H1 (cell line): ENCODE measurements around the gene GOLGA7B. TPM values are rescaled to one million over a fixed set of nuclear protein-coding genes. Genes with fewer than 3 reads are reported as not detected.

ENCODE experiments used
- CTCF ChIA-PET: fragments of 300-600 bp; sonication (Branson Sonifier 250); formaldehyde crosslinking; loops from one replicate; lab custom pipeline; 2021; ENCODE audit not compliant: partially characterized antibody; lab: Charles Lee
- POLR2A ChIA-PET: fragments of 300-600 bp; sonication (Branson Sonifier 250); formaldehyde crosslinking; loops from one replicate; lab custom pipeline; 2021; ENCODE audit warnings: inconsistent platforms; ENCODE audit not compliant: partially characterized antibody; lab: Charles Lee
- DNase-seq, 2 experiments: peaks; one replicate each; pipeline versions ENCODE4 v3.0.0 to v3.0.0-alpha.2; 2010 to 2022; ENCODE audit warnings: low spot score in 2 of 2, low read depth in 1 of 2, mixed read lengths in 1 of 2
- FAIRE-seq: peaks from 2 replicates; lab custom pipeline; 2011; peaks lifted over from hg19 to GRCh38; lab: Jason Lieb, UNC
- H2AFZ ChIP-seq: 2 replicates; pipeline ENCODE4 v1.8.1; 2012; ENCODE audit warnings: low read length, inconsistent platforms
- H2AK5ac ChIP-seq: 2 replicates; pipeline ENCODE4 v1.6.1; 2013; ENCODE audit warnings: low read depth, low read length
- H2BK120ac ChIP-seq: replicated peaks from 2 replicates; pipeline ENCODE3; 2013; ENCODE audit warnings: low read depth, low read length, inconsistent platforms
- H2BK12ac ChIP-seq: 2 replicates; pipeline ENCODE4 v1.6.1; 2013; ENCODE audit warnings: low read depth, low read length
- H2BK15ac ChIP-seq: 2 replicates; pipeline ENCODE4 v1.6.1; 2013; ENCODE audit warnings: low read length
- H2BK20ac ChIP-seq: 2 replicates; pipeline ENCODE4 v1.6.1; 2013; ENCODE audit warnings: low read length
- H2BK5ac ChIP-seq: 2 replicates; pipeline ENCODE4 v1.6.1; 2013; ENCODE audit warnings: low read depth, low read length
- H3K14ac ChIP-seq: 2 replicates; pipeline ENCODE4 v1.6.1; 2013; ENCODE audit warnings: inconsistent platforms; ENCODE audit not compliant: insufficient read length
- H3K18ac ChIP-seq: 2 replicates; pipeline ENCODE4 v1.6.1; 2013; ENCODE audit warnings: low read length; ENCODE audit errors: extremely low read depth
- H3K23ac ChIP-seq: 2 replicates; pipeline ENCODE4 v1.6.1; 2013; ENCODE audit warnings: inconsistent platforms; ENCODE audit not compliant: insufficient read length
- H3K23me2 ChIP-seq: 2 replicates; pipeline ENCODE4 v1.6.1; 2013; ENCODE audit warnings: low read depth, low read length
- H3K27ac ChIP-seq: 2 replicates; pipeline ENCODE4 v1.6.1; 2011; ENCODE audit warnings: low read depth, low read length, inconsistent platforms
- H3K27me3 ChIP-seq, 4 experiments: replicated peaks in 1 of 4; 1 replicate in 1 of 4; 2 replicates in 3 of 4; pipeline versions ENCODE4 v1.6.1 to v1.8.1; 2011 to 2013; ENCODE audit warnings: low read length in 3 of 4, mild to moderate bottlenecking in 3 of 4, inconsistent platforms in 2 of 4, mixed read lengths in 2 of 4, moderate library complexity in 1 of 4; ENCODE audit not compliant: control insufficient read depth in 3 of 4, insufficient read depth in 3 of 4; ENCODE audit errors: extremely low read depth in 1 of 4
- H3K36me3 ChIP-seq, 4 experiments: 2 replicates each; pipeline versions ENCODE4 v1.6.1 to v1.8.1; 2011 to 2013; ENCODE audit warnings: mild to moderate bottlenecking in 4 of 4, low read length in 3 of 4, moderate library complexity in 2 of 4, control low read depth in 1 of 4, inconsistent platforms in 1 of 4; ENCODE audit not compliant: insufficient read depth in 4 of 4, control insufficient read depth in 2 of 4
- H3K4ac ChIP-seq: replicated peaks from 2 replicates; pipeline ENCODE3; 2013; ENCODE audit warnings: low read length, low read depth, mixed read lengths, inconsistent platforms; ENCODE audit not compliant: insufficient read length
- H3K4me1 ChIP-seq, 4 experiments: replicated peaks in 1 of 4; 1 replicate in 1 of 4; 2 replicates in 3 of 4; pipeline versions ENCODE4 v1.6.1 to v1.8.1; 2011 to 2013; ENCODE audit warnings: low read length in 3 of 4, inconsistent platforms in 2 of 4, mixed read lengths in 1 of 4; ENCODE audit not compliant: insufficient read depth in 4 of 4, control insufficient read depth in 3 of 4
- H3K4me2 ChIP-seq, 2 experiments: 2 replicates each; pipeline versions ENCODE4 v1.6.1 to v1.8.1; 2011 to 2013; ENCODE audit warnings: low read depth in 2 of 2, low read length in 2 of 2, control low read depth in 1 of 2, inconsistent platforms in 1 of 2, mild to moderate bottlenecking in 1 of 2; ENCODE audit not compliant: insufficient read depth in 1 of 2
- H3K4me3 ChIP-seq, 4 experiments: fragments of 200-600, 300-600 bp in 1 of 4; sonication (generic), shearing (Covaris generic), sonication (Bioruptor Twin) in 1 of 4; 2 replicates each; pipeline versions ENCODE4 v1.5.1 to v1.8.1; 2011 to 2016; ENCODE audit warnings: low read length in 4 of 4, low read depth in 3 of 4, control low read depth in 2 of 4, inconsistent platforms in 2 of 4, mild to moderate bottlenecking in 2 of 4, mixed read lengths in 1 of 4, moderate library complexity in 1 of 4; ENCODE audit not compliant: insufficient read depth in 2 of 4; ENCODE audit errors: extremely low read depth in 1 of 4
- H3K56ac ChIP-seq: replicated peaks from 2 replicates; pipeline ENCODE3; 2013; ENCODE audit warnings: low read depth, mild to moderate bottlenecking, mixed read lengths, low read length, inconsistent platforms; ENCODE audit not compliant: insufficient read length
- H3K79me1 ChIP-seq: 2 replicates; pipeline ENCODE4 v1.6.1; 2013; ENCODE audit warnings: low read depth, low read length, control low read depth
- H3K79me2 ChIP-seq, 2 experiments: 2 replicates each; pipeline versions ENCODE4 v1.6.1 to v1.8.1; 2012 to 2013; ENCODE audit warnings: low read length in 2 of 2, mild to moderate bottlenecking in 2 of 2, inconsistent platforms in 1 of 2; ENCODE audit not compliant: insufficient read depth in 2 of 2, control insufficient read depth in 1 of 2
- H3K9ac ChIP-seq, 4 experiments: replicated peaks in 1 of 4; 1 replicate in 1 of 4; 2 replicates in 3 of 4; pipeline versions ENCODE4 v1.6.1 to v1.8.1; 2011 to 2013; ENCODE audit warnings: low read depth in 3 of 4, low read length in 3 of 4, control low read depth in 2 of 4, mild to moderate bottlenecking in 2 of 4, moderate library complexity in 2 of 4, inconsistent platforms in 1 of 4; ENCODE audit errors: extremely low read depth in 1 of 4
- H3K9me3 ChIP-seq, 2 experiments: 2 replicates each; pipeline versions ENCODE4 v1.6.1 to v1.8.1; 2012 to 2013; ENCODE audit warnings: mild to moderate bottlenecking in 2 of 2, moderate library complexity in 2 of 2, control low read depth in 1 of 2, inconsistent platforms in 1 of 2, low read depth in 1 of 2, low read length in 1 of 2, mixed read lengths in 1 of 2; ENCODE audit not compliant: insufficient read depth in 2 of 2
- H4K20me1 ChIP-seq, 2 experiments: replicated peaks in 1 of 2; 2 replicates each; pipeline versions ENCODE3 to v1.8.1; 2011 to 2013; ENCODE audit warnings: inconsistent platforms in 2 of 2, low read length in 2 of 2, mild to moderate bottlenecking in 1 of 2; ENCODE audit not compliant: insufficient read depth in 2 of 2, control insufficient read depth in 1 of 2
- H4K5ac ChIP-seq: 2 replicates; pipeline ENCODE4 v1.6.1; 2013; ENCODE audit warnings: low read length, low read depth, mixed read lengths, inconsistent platforms; ENCODE audit not compliant: insufficient read length
- H4K8ac ChIP-seq: 2 replicates; pipeline ENCODE4 v1.8.0; 2013; ENCODE audit warnings: mild to moderate bottlenecking, moderate library complexity, low read length, inconsistent platforms; ENCODE audit not compliant: insufficient read depth; ENCODE audit errors: extremely low read depth
- H4K91ac ChIP-seq: replicated peaks from 2 replicates; pipeline ENCODE3; 2013; ENCODE audit warnings: low read length, mixed read lengths, inconsistent platforms; ENCODE audit not compliant: insufficient read length
- BCL11A ChIP-seq, 2 experiments: IDR thresholded peaks; one replicate each; pipeline ENCODE4 v1.6.1; 2011; ENCODE audit warnings: low read depth in 2 of 2, low read length in 2 of 2, mild to moderate bottlenecking in 2 of 2
- WGBS, 2 experiments: shearing (Covaris generic) in 1 of 2; methylation state at CpG; one replicate each; pipeline versions ENCODE4 v1.1.6 to v1.1.7; 2013 to 2015; ENCODE audit warnings: low lambda C conversion rate in 2 of 2, mixed read lengths in 2 of 2, inconsistent platforms in 1 of 2, low coverage in 1 of 2, missing lambda C conversion rate in 1 of 2; ENCODE audit not compliant: insufficient replicate concordance in 2 of 2, insufficient coverage in 1 of 2, insufficient read length in 1 of 2; ENCODE audit errors: extremely low coverage in 1 of 2, missing lambda C conversion rate in 1 of 2; 5-methylcytosine and 5-hydroxymethylcytosine counted together
- polyA plus RNA-seq, 7 experiments: library from polyadenylated mRNA; depleted of rRNA in 3 of 7; stranded (reverse) in 5 of 7; unstranded in 2 of 7; fragments of >200 nt in 5 of 7; fragments of 200-250 nt in 2 of 7; gene quantifications; 1 replicate in 5 of 7; 2 replicates in 1 of 7; 4 replicates in 1 of 7; pipeline versions ENCODE4 v1.2.1 to v1.2.3, GENCODE V29; 2011 to 2013; ENCODE audit warnings: missing spikeins in 2 of 7, mixed read lengths in 2 of 7
- total RNA-seq: library from RNA; stranded (reverse); fragmentation: NEBNext Ultra II Directional; extraction: Animal tissue kit (Norgen Biotek cat#: 25700); gene quantifications from 2 replicates; pipeline ENCODE4 v1.2.1, GENCODE V29; 2021

GOLGA7B gene
- total and polyA plus RNA-seq, 2 of the 8 experiments (the other 6 are each of a cell fraction or from before 2014, with no cell fraction given) = 0.04 to 0.14 TPM

- no peak overlapping the region for H2BK120ac ChIP-seq
- H2AK5ac ChIP-seq = no peak overlapping the region
- H3K4me2 ChIP-seq = 0 out of 4 replicates have a peak overlapping the region, but pooled peaks of 1 of the 2 experiments have one; percentile 7
- DNase-seq = no peak
- H3K27ac ChIP-seq = no peak overlapping the region
- H4K5ac ChIP-seq = no peak overlapping the region
- 0 out of 2 replicates have a peak overlapping the region, but pooled peaks have one; percentile 24 for H3K18ac ChIP-seq
- no peak overlapping the region for H3K14ac ChIP-seq
- no peak overlapping the region for H2BK12ac ChIP-seq
- H3K79me2 ChIP-seq = no peaks in the 10 kb centered on the region
- no peaks in the 10 kb centered on the region; a peak in 2 of 7 replicates for H3K27me3 ChIP-seq
- CTCF ChIA-PET = interaction anchor here (0.6 to 9.6 kb wide), 19 partner anchors 10 to 463 kb away, joined by 3 to 87 read pairs (median 4); partner anchors contain the start of gene CRTAC1
- FAIRE-seq = no peak
- POLR2A ChIA-PET = interaction anchor here (1.0 to 1.3 kb wide), 2 partner anchors 11 to 115 kb away, joined by 3 read pairs; no protein-coding TSS in a partner anchor
- no peak overlapping the region for H3K56ac ChIP-seq
- TF ChIP-seq BCL11A (IDR thresholded peaks at IDR 0.05; ENCODE audit: low read depth in 2 of 2, low read length in 2 of 2) = no peak
- H2AFZ ChIP-seq = no peak overlapping the region
- H3K9me3 ChIP-seq = no peaks in the 10 kb centered on the region
- H4K8ac ChIP-seq = peak overlapping the region; percentile 69; the same call in 1 of the 2 replicates
- H3K79me1 ChIP-seq = no peaks in the 10 kb centered on the region
- WGBS, 2 experiments = 76% methylated on average over 5 of the region's 5 CpGs; no CpG with 5 or more reads in 1 of the 2 experiments
- H3K36me3 ChIP-seq = no peaks in the 10 kb centered on the region
- H3K4ac ChIP-seq = no peak overlapping the region
- H3K23ac ChIP-seq = no peak overlapping the region
- no peak overlapping the region for H2BK15ac ChIP-seq
- no peak overlapping the region for H3K4me3 ChIP-seq
- H3K4me1 ChIP-seq = peaks cover 0 to 4% (median 1%) of the 10 kb centered on the region in 4 experiments; a peak in 3 of 7 replicates
- H4K20me1 ChIP-seq = no peaks in the 10 kb centered on the region
- H3K9ac ChIP-seq = no peak overlapping the region
- H3K23me2 ChIP-seq = no peaks in the 10 kb centered on the region
- H4K91ac ChIP-seq = peak overlapping the region; percentile 52
- no peak overlapping the region for H2BK20ac ChIP-seq
- H2BK5ac ChIP-seq = no peak overlapping the region
These were observed 54.4 kb downstream of the GOLGA7B start for GRCh38 chr10:97904018-97904381.
